ENCODE data around the gene PPP1R8. TPM values are rescaled to one million over a fixed set of nuclear protein-coding genes. Genes with fewer than 3 reads are reported as not detected.
A peak's percentile ranks its signal among the peaks of the same experiment; 100 is the strongest.

The PPP1R8 gene
- total and polyA plus RNA-seq, 10 of the 15 experiments (the other 5 are each of a cell fraction or from before 2014, with no cell fraction given), result 10.2 to 77.0 (median 53.0) TPM

DNA sequence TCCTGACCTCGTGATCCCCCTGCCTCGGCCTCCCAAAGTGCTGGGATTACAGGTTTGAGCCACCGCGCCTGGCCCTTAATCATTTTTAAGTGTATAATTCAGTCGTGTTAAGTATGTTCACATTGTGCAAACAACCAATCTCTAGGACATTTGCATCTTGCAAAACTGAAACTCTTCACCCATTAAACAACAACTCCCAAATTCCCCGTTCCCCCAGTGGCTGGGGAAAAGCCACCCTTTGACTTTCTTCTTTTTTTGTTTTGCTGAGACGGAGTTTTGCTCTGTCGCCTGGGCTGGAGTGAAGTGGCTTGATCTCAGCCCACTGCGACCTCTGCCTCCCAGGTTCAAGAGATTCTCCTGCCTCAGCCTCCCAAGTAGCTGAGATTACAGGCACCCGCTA lies 35.2 kb downstream of the PPP1R8 start:
- H3K4me2 ChIP-seq (ENCODE audit: control insufficient read depth, insufficient read depth), result peak overlapping the region; percentile 30; the same call in 1 of the 2 replicates
- no peak for FAIRE-seq
- no peak overlapping the region for H3K4me3 ChIP-seq
- ChIA-PET POLR2A (interaction anchor here (0.6 to 2.9 kb wide), 4 partner anchors 10 to 243 kb away, joined by 3 to 17 read pairs (median 10); no protein-coding TSS in a partner anchor), SMC1A (ENCODE audit: uncharacterized antibody, unreplicated experiment) (interaction anchor here (1.0 to 1.4 kb wide), 2 partner anchors 9 to 21 kb away, joined by 3 to 4 read pairs; no protein-coding TSS in a partner anchor), CTCF (no interaction called here), RAD21 (ENCODE audit: unreplicated experiment) (no interaction called here)
- H3K79me2 ChIP-seq (ENCODE audit: control insufficient read depth, insufficient read depth, low read length), result no peaks in the 10 kb centered on the region
- H2AFZ ChIP-seq (ENCODE audit: control insufficient read depth, low read depth, low read length), result no peak overlapping the region; the same call in 1 of the 2 replicates
- TF ChIP-seq NR2F1 (conservative IDR thresholded peaks at IDR 0.05), result 0 out of 2 replicates have a peak, but pooled peaks have one; percentile 26
- TF ChIP-seq IKZF1 (conservative IDR thresholded peaks at IDR 0.05), result peak; percentile 47
- peak; percentile 25 to 30; a peak in 1 of 4 replicates for TF ChIP-seq IKZF2 (IDR thresholded peaks at IDR 0.05)
- TF ChIP-seq, protein P1, sequence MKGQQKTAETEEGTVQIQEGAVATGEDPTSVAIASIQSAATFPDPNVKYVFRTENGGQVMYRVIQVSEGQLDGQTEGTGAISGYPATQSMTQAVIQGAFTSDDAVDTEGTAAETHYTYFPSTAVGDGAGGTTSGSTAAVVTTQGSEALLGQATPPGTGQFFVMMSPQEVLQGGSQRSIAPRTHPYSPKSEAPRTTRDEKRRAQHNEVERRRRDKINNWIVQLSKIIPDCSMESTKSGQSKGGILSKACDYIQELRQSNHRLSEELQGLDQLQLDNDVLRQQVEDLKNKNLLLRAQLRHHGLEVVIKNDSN (IDR thresholded peaks at IDR 0.05; ENCODE audit: borderline replicate concordance, extremely low read length, insufficient read depth, low read depth, low read length), result no peak
- TF ChIP-seq, protein P2, sequence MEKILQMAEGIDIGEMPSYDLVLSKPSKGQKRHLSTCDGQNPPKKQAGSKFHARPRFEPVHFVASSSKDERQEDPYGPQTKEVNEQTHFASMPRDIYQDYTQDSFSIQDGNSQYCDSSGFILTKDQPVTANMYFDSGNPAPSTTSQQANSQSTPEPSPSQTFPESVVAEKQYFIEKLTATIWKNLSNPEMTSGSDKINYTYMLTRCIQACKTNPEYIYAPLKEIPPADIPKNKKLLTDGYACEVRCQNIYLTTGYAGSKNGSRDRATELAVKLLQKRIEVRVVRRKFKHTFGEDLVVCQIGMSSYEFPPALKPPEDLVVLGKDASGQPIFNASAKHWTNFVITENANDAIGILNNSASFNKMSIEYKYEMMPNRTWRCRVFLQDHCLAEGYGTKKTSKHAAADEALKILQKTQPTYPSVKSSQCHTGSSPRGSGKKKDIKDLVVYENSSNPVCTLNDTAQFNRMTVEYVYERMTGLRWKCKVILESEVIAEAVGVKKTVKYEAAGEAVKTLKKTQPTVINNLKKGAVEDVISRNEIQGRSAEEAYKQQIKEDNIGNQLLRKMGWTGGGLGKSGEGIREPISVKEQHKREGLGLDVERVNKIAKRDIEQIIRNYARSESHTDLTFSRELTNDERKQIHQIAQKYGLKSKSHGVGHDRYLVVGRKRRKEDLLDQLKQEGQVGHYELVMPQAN (conservative IDR thresholded peaks at IDR 0.05), result no peak
- in situ Hi-C loops (cut with MboI), result no loop called here
- WGBS (ENCODE audit: insufficient coverage, insufficient replicate concordance, low lambda C conversion rate, missing lambda C conversion rate), result 28% methylated on average over 10 of the region's 10 CpGs
- no peak overlapping the region for H3K9ac ChIP-seq (ENCODE audit: control insufficient read depth, insufficient read depth, low read length)
- no TSS peak for BruUV-seq (replicated peaks)
- H3K27ac ChIP-seq (ENCODE audit: control insufficient read depth, insufficient read depth), result 0 out of 2 replicates have a peak overlapping the region, but pooled peaks have one; percentile 8
- intact Hi-C loops (cut with micrococcal nuclease; ENCODE audit: unreplicated experiment), result loop anchor here (10.0 kb wide), 1 partner anchor 309 kb away; the partner anchor contains the start of gene PTAFR
- no peak for ATAC-seq
- peaks cover 59% of the 10 kb centered on the region for H3K4me1 ChIP-seq (ENCODE audit: control insufficient read depth, insufficient read depth, low read length)
- no peaks in the 10 kb centered on the region for H4K20me1 ChIP-seq (ENCODE audit: control insufficient read depth, insufficient read depth)
- no peak for DNase-seq (ENCODE audit: low read depth, low spot score)
- no peaks in the 10 kb centered on the region; the same call in 2 of the 3 replicates for H3K9me3 ChIP-seq (replicated peaks; ENCODE audit: control insufficient read depth, insufficient read depth, low read length)
- H3K36me3 ChIP-seq (ENCODE audit: control insufficient read depth in 2 of 2, insufficient read depth in 2 of 2, low read length in 1 of 2), result no peaks in the 10 kb centered on the region
- no peaks in the 10 kb centered on the region for H3K27me3 ChIP-seq (replicated peaks in 1 of 2; ENCODE audit: control insufficient read depth in 2 of 2, insufficient read depth in 2 of 2, low read length in 1 of 2)
